ENCODE measurements around the gene MNAT1. TPM values are rescaled to one million over a fixed set of nuclear protein-coding genes. Genes with fewer than 3 reads are reported as not detected.

The MNAT1 gene
- total and polyA plus RNA-seq, 2 experiments from 2014 or later = 51.6 to 85.0 TPM

DNA sequence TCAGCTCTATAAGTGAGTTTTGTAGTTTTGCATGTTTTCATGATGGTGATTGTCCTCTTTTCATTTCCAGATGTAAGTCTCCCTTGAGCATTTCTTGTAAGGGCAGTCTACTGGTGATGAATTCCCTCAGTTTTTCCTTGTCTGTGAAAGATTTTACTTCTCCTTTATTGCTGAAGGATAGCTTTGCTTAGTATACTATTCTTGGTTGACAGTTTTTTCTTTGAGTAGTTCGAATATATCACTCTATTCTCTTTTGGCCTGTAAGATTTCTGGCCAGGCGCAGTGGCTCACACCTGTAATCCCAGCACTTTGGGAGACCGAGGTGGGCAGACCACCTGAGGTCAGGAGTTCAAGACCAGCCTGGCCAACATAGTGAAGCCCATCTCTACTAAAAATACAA, 34.0 kb upstream of the MNAT1 start:
- no peak overlapping the region for H3K4me2 ChIP-seq
- ATAC-seq = no peak
- no peaks in the 10 kb centered on the region for H3F3A ChIP-seq (replicated peaks; ENCODE audit: low read depth)
- H3K4me3 Mint-ChIP-seq = no peak overlapping the region
- peaks cover 32% of the 10 kb centered on the region for H3K9me3 Mint-ChIP-seq
- no peaks in the 10 kb centered on the region for H3K27me3 ChIP-seq (ENCODE audit: insufficient read depth)
- DNase-seq (ENCODE audit: low spot score) = no peak
- H3K4me1 ChIP-seq (ENCODE audit: insufficient read depth) = no peaks in the 10 kb centered on the region
- H3K27ac ChIP-seq (ENCODE audit: low read depth) = no peak overlapping the region
- H3K4me3 ChIP-seq = no peak overlapping the region
- no peaks in the 10 kb centered on the region for H3K27me3 Mint-ChIP-seq (ENCODE audit: insufficient read depth, low read depth, poor library complexity)
- no peak overlapping the region for H2AFZ ChIP-seq
- H4K20me1 ChIP-seq (replicated peaks; ENCODE audit: insufficient read depth) = no peaks in the 10 kb centered on the region
- no peak overlapping the region for H3K27ac Mint-ChIP-seq
- H3K36me3 ChIP-seq (ENCODE audit: insufficient read depth) = no peaks in the 10 kb centered on the region; the same call in 1 of the 2 replicates
- H3K36me3 Mint-ChIP-seq (ENCODE audit: low read depth) = peaks cover 9% of the 10 kb centered on the region; the same call in 2 of the 3 replicates
- no peaks in the 10 kb centered on the region for H3K4me1 Mint-ChIP-seq
- no peaks in the 10 kb centered on the region for H3K9me2 ChIP-seq (ENCODE audit: insufficient read depth)
- TF ChIP-seq POLR2AphosphoS5 (IDR thresholded peaks at IDR 0.05; ENCODE audit: low read depth) = no peak
- no peak for TF ChIP-seq ETS1 (IDR thresholded peaks at IDR 0.05)
- H3K79me2 ChIP-seq (replicated peaks; ENCODE audit: insufficient read depth) = no peaks in the 10 kb centered on the region

DNA sequence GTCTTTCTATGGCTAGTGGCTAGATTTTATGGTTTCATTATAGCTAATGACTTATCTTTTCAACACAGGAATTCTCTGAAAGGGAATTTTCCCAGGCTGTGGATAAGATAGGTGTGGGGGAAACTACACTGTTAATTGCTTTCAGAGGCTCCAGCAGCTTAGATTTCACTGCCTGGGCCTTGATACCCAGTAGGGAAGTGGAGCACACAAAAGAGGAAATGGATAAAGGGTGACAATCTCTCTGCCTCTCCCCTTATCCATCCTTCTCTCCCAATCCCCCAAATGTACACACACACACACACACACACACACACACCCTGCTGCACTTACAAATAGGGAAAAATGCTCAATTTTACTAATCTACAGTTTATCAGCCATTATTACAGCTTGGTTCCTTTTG, 29.5 kb upstream of the MNAT1 start:
- Histone ChIP-seq H3K27ac (ENCODE audit: low read depth) (no peak overlapping the region), H2AFZ (no peak overlapping the region), H3F3A (replicated peaks; ENCODE audit: low read depth) (no peaks in the 10 kb centered on the region), H3K4me3 (no peak overlapping the region), H3K27me3 (ENCODE audit: insufficient read depth) (no peaks in the 10 kb centered on the region), H3K4me2 (no peak overlapping the region), H3K79me2 (replicated peaks; ENCODE audit: insufficient read depth) (no peaks in the 10 kb centered on the region), H3K9me2 (ENCODE audit: insufficient read depth) (no peaks in the 10 kb centered on the region), H3K4me1 (ENCODE audit: insufficient read depth) (no peaks in the 10 kb centered on the region), H3K36me3 (ENCODE audit: insufficient read depth) (no peaks in the 10 kb centered on the region; the same call in 1 of the 2 replicates), H4K20me1 (replicated peaks; ENCODE audit: insufficient read depth) (no peaks in the 10 kb centered on the region)
- Mint-ChIP-seq H3K27me3 (ENCODE audit: insufficient read depth, low read depth, poor library complexity) (no peaks in the 10 kb centered on the region), H3K9me3 (peaks cover 24% of the 10 kb centered on the region), H3K36me3 (ENCODE audit: low read depth) (peaks cover 6% of the 10 kb centered on the region; the same call in 2 of the 3 replicates), H3K4me1 (peaks cover 3% of the 10 kb centered on the region; the same call in 2 of the 3 replicates), H3K4me3 (no peak overlapping the region), H3K27ac (no peak overlapping the region)
- no peak for DNase-seq (ENCODE audit: low spot score)
- no peak for ATAC-seq
- TF ChIP-seq STAT1 (IDR thresholded peaks at IDR 0.05; ENCODE audit: unreplicated experiment) (no peak), ZNF462 (CRISPR knock-in tag; IDR thresholded peaks at IDR 0.05) (no peak), CREB1 (CRISPR knock-in tag; IDR thresholded peaks at IDR 0.05; ENCODE audit: low read depth) (no peak), ETS1 (IDR thresholded peaks at IDR 0.05) (no peak), POLR2AphosphoS5 (IDR thresholded peaks at IDR 0.05; ENCODE audit: low read depth) (no peak), ZNF114 (CRISPR knock-in tag; IDR thresholded peaks at IDR 0.05) (no peak), JUNB (IDR thresholded peaks at IDR 0.05; ENCODE audit: unreplicated experiment) (no peak), CTCF (conservative IDR thresholded peaks at IDR 0.05; ENCODE audit: low read depth in 2 of 2) (no peak)
